ENCODE results near the gene MAST2. TPM values are rescaled to one million over a fixed set of nuclear protein-coding genes. Genes with fewer than 3 reads are reported as not detected.
"Not testable (repeated sequence)": the region's sequence is repeated elsewhere in the genome, so short reads cannot be mapped to it uniquely, and the experiment has no call there.

Gene MAST2
- total RNA-seq, 1 experiment from 2014 or later = 41.9 TPM

DNA sequence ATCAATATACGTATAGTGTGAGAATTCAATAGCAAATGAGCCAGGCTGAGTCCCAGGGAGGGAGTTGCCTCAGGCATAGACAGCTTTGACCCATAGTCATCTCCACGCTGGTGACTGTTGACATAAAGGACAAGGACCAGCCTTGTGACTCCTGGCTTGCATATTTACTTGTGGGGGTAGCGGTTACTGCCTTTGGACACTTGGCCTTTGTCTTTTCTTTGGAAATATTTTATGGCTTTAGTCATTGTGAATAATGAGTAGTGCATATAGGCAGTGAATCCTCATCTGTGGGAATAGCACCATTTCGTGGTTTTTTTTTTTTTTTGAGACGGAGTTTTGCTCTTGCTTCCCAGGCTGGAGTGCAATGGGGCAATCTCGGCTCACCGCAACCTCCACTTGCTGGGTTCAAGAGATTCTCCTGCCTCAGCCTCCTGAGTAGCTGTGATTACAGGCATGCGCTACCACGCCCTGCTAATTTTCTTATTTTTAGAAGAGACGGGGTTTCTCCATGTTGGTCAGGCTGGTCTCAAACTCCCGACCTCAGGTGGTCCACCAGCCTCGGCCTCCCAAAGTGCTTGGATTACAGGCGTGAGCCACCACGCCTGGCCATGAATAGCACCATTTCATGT is 68.9 kb downstream of the MAST2 start:
- TF ChIP-seq SP1 (IDR thresholded peaks at IDR 0.05; ENCODE audit: low read depth) = peak; percentile 33; the same call in 1 of the 2 replicates
- peak; percentile 28; the same call in 1 of the 2 replicates for TF ChIP-seq JUND (IDR thresholded peaks at IDR 0.05)
- Histone ChIP-seq H3K4me1 (ENCODE audit: control insufficient read depth in 1 of 2, insufficient read depth in 2 of 2, low read length in 2 of 2) (peaks cover 0 to 12% of the 10 kb centered on the region in 2 experiments; a peak in 2 of 4 replicates), H3K4me2 (ENCODE audit: low read length) (peak overlapping the region; percentile 28), H3K79me2 (ENCODE audit: insufficient read depth, low read length) (peaks cover 45% of the 10 kb centered on the region)
- H3K36me3 ChIP-seq (ENCODE audit: control insufficient read depth in 1 of 2, insufficient read depth in 2 of 2, low read length in 2 of 2); H4K20me1 ChIP-seq (ENCODE audit: insufficient read depth); H3K27ac ChIP-seq (ENCODE audit: low read depth, low read length); H3K9me2 ChIP-seq (ENCODE audit: insufficient read depth); H3K4me3 ChIP-seq (replicated peaks in 1 of 2; ENCODE audit: low read depth in 1 of 2, low read length in 2 of 2); CTCF ChIA-PET; BruUV-seq (replicated peaks); POLR2A ChIA-PET; H2AFZ ChIP-seq (ENCODE audit: low read depth, low read length, poor library complexity, severe bottlenecking); H3K9me3 ChIP-seq (ENCODE audit: control insufficient read depth in 1 of 2, insufficient read depth in 1 of 2, low read depth in 1 of 2, low read length in 2 of 2); RAD21 ChIA-PET (ENCODE audit: low non-redundant PET in 1 of 2, low total read pairs in 2 of 2, uncharacterized antibody in 2 of 2, unreplicated experiment in 2 of 2); H3K27me3 ChIP-seq (ENCODE audit: insufficient read depth, low read length); H3K9ac ChIP-seq (ENCODE audit: low read length); intact Hi-C loops (cut with micrococcal nuclease): not testable (repeated sequence)
- peak; percentile 88 for ATAC-seq
- peak; percentile 54 for DNase-seq (ENCODE audit: low read depth, low spot score)

DNA sequence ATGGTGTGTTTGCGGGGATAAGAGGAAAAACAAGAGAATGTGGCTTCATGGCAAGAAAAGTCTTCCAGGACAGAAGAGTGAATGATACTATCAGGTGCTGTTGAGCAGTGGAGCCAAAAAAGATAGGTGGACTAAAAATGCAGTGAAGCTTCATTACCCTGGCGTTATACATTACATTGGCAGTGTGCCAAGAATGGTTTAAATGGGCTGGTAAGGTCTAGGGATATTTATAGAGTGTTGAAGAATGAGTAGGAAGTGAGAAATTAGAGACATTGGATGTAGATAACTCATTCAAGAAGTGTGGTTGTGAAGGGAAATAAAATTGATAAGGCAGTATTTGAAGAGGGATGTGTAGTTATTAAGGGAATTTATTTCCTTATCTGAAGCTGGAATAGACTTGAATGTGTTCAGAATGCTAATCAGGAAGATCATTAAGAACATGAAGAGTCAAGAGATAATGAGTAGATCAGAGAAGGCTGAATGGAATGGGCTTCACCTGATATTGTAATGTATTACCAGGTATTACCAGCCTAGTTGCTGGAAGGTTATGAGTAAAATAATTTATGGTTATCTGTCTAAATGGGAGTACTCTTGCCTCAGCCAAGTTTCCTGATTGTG is 72.7 kb downstream of the MAST2 start:
- no peaks in the 10 kb centered on the region for H3K9me3 ChIP-seq (ENCODE audit: control insufficient read depth in 1 of 2, insufficient read depth in 1 of 2, low read depth in 1 of 2, low read length in 2 of 2)
- peaks cover 22% of the 10 kb centered on the region for H3K79me2 ChIP-seq (ENCODE audit: insufficient read depth, low read length)
- no peak overlapping the region for H3K4me3 ChIP-seq (replicated peaks in 1 of 2; ENCODE audit: low read depth in 1 of 2, low read length in 2 of 2)
- ChIA-PET RAD21 (ENCODE audit: low non-redundant PET in 1 of 2, low total read pairs in 2 of 2, uncharacterized antibody in 2 of 2, unreplicated experiment in 2 of 2) (no interaction called here), CTCF (no interaction called here), POLR2A (no interaction called here)
- no peak overlapping the region for H3K4me2 ChIP-seq (ENCODE audit: low read length)
- no TSS peak for BruUV-seq (replicated peaks)
- intact Hi-C loops (cut with micrococcal nuclease) = no loop called here
- no peak overlapping the region for H2AFZ ChIP-seq (ENCODE audit: low read depth, low read length, poor library complexity, severe bottlenecking)
- no peaks in the 10 kb centered on the region; the same call in 1 of the 2 replicates for H4K20me1 ChIP-seq (ENCODE audit: insufficient read depth)
- DNase-seq (ENCODE audit: low read depth, low spot score) = no peak
- H3K36me3 ChIP-seq (ENCODE audit: control insufficient read depth in 1 of 2, insufficient read depth in 2 of 2, low read length in 2 of 2) = no peaks in the 10 kb centered on the region
- no peaks in the 10 kb centered on the region for H3K27me3 ChIP-seq (ENCODE audit: insufficient read depth, low read length)
- no peak overlapping the region for H3K27ac ChIP-seq (ENCODE audit: low read depth, low read length)
- TF ChIP-seq, protein P1, sequence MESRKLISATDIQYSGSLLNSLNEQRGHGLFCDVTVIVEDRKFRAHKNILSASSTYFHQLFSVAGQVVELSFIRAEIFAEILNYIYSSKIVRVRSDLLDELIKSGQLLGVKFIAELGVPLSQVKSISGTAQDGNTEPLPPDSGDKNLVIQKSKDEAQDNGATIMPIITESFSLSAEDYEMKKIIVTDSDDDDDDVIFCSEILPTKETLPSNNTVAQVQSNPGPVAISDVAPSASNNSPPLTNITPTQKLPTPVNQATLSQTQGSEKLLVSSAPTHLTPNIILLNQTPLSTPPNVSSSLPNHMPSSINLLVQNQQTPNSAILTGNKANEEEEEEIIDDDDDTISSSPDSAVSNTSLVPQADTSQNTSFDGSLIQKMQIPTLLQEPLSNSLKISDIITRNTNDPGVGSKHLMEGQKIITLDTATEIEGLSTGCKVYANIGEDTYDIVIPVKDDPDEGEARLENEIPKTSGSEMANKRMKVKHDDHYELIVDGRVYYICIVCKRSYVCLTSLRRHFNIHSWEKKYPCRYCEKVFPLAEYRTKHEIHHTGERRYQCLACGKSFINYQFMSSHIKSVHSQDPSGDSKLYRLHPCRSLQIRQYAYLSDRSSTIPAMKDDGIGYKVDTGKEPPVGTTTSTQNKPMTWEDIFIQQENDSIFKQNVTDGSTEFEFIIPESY (IDR thresholded peaks at IDR 0.05; ENCODE audit: extremely low read depth, insufficient replicate concordance, low read length) = no peak
- TF ChIP-seq EGR1 (IDR thresholded peaks at IDR 0.05; ENCODE audit: low read depth) (no peak), TCF7L2 (IDR thresholded peaks at IDR 0.05; ENCODE audit: borderline replicate concordance, extremely low read depth, insufficient read depth, insufficient read length) (no peak), POLR2A (IDR thresholded peaks at IDR 0.05; ENCODE audit: borderline replicate concordance, extremely low read depth, insufficient read depth, insufficient read length) (no peak), ZNF274 (IDR thresholded peaks at IDR 0.05; ENCODE audit: low read depth, low read length) (no peak), POLR2AphosphoS5 (IDR thresholded peaks at IDR 0.05; ENCODE audit: low read depth, low read length) (no peak), EZH2 (IDR thresholded peaks at IDR 0.05) (no peak), SRF (IDR thresholded peaks at IDR 0.05; ENCODE audit: low read depth) (no peak)
- TF ChIP-seq, protein P2, sequence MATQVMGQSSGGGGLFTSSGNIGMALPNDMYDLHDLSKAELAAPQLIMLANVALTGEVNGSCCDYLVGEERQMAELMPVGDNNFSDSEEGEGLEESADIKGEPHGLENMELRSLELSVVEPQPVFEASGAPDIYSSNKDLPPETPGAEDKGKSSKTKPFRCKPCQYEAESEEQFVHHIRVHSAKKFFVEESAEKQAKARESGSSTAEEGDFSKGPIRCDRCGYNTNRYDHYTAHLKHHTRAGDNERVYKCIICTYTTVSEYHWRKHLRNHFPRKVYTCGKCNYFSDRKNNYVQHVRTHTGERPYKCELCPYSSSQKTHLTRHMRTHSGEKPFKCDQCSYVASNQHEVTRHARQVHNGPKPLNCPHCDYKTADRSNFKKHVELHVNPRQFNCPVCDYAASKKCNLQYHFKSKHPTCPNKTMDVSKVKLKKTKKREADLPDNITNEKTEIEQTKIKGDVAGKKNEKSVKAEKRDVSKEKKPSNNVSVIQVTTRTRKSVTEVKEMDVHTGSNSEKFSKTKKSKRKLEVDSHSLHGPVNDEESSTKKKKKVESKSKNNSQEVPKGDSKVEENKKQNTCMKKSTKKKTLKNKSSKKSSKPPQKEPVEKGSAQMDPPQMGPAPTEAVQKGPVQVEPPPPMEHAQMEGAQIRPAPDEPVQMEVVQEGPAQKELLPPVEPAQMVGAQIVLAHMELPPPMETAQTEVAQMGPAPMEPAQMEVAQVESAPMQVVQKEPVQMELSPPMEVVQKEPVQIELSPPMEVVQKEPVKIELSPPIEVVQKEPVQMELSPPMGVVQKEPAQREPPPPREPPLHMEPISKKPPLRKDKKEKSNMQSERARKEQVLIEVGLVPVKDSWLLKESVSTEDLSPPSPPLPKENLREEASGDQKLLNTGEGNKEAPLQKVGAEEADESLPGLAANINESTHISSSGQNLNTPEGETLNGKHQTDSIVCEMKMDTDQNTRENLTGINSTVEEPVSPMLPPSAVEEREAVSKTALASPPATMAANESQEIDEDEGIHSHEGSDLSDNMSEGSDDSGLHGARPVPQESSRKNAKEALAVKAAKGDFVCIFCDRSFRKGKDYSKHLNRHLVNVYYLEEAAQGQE (IDR thresholded peaks at IDR 0.05; ENCODE audit: low read depth) = no peak
- no peak overlapping the region for H3K9ac ChIP-seq (ENCODE audit: low read length)
- H3K4me1 ChIP-seq (ENCODE audit: control insufficient read depth in 1 of 2, insufficient read depth in 2 of 2, low read length in 2 of 2) = peaks cover 0 to 12% of the 10 kb centered on the region in 2 experiments; a peak in 2 of 4 replicates
- no peaks in the 10 kb centered on the region for H3K9me2 ChIP-seq (ENCODE audit: insufficient read depth)
- no peak for ATAC-seq
